MM.1S (cell line): ENCODE results near the gene MLLT10.

ENCODE experiments used
- CTCF ChIP-seq: fragments of 300-600 bp; sonication (generic); IDR thresholded peaks from 2 replicates; pipeline ENCODE4 v1.5.1; 2016; ENCODE audit warnings: antibody characterized with exemption, low read length, mixed read lengths
- EZH2 ChIP-seq: fragments of 300-600 bp; sonication (generic); optimal IDR thresholded peaks from 2 replicates; pipeline ENCODE3; 2017; ENCODE audit warnings: low read depth, mild to moderate bottlenecking, antibody characterized with exemption, low read length, mixed read lengths

DNA sequence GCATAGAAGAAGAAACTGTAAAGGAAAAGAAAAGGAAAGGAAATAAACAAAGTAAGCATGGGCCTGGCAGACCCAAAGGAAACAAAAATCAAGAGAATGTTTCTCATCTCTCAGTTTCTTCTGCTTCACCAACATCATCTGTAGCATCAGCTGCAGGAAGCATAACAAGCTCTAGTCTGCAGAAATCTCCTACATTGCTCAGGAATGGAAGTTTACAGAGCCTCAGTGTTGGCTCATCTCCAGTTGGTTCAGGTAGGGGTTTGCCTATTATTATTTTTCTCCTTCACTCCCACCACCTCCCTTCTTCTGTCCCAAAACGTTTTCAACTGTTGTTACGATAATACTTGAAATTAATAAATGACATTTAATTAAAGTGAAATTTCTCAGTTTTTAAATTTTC lies 139.6 kb downstream of the MLLT10 start:
- TF ChIP-seq EZH2 (no peak), CTCF (no peak)
